HG03159 (cell line): ENCODE data around the gene MAP3K8.
"Not testable (repeated sequence)": the region's sequence is repeated elsewhere in the genome, so short reads cannot be mapped to it uniquely, and the experiment has no call there.

Source experiments
- ATAC-seq: cut with Tn5 transposase; IDR thresholded peaks from one replicate; pipeline ENCODE4 v1.9.1; 2021; ENCODE audit warnings: mild to moderate bottlenecking, moderate library complexity; ENCODE audit not compliant: unreplicated experiment

MAP3K8 gene

DNA sequence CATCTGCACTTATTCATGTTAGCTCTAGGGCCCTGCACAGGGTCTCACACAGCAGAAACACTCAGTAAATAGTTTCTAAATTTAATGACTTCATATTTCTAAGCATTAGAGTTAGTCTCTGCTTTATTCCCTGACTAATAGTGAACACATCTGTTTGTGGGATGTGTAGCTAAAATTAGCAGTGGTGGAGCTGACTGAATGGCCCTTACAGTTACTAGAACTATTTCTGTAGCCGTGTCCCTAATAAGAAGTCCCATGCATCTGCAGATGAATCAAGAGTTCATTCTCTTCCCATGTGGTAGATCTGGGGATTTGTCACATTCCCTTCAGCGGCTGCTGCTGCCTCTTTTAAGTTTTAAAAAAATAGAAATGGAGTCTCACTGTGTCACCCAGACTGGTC is 11.7 kb downstream of the MAP3K8 start:
- ATAC-seq = no peak

DNA sequence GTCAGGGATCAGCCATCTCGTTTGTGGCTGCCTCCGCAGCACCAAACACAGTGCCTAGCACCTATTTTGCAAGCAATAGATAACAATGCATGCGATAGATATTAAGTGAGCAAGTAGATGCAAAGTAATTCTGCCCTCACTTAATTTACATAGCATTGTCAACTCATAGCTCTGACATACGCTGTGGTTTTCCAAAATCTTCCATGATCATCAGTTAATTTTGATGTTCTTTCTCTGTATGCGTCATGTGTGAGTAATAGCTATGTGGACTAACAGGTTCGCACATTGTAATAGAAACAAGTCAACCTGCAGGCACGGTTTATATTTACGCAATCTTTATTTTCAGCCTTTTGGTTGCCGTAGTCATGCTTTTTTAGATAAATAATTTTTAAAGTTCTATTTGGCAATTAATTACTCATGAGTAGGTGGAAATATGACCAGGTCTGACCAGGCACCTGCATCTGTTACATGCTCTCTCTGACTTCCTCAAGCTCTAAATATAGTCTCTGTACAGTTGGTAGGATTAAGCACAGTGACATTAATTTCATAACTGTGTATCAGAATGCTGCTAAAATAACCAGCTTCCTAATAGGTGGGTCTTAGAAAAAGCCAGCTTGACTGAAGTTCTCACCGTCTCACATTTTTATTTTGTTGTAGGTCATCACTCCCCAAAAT is 13.3 kb downstream of the MAP3K8 start:
- ATAC-seq = no peak

DNA sequence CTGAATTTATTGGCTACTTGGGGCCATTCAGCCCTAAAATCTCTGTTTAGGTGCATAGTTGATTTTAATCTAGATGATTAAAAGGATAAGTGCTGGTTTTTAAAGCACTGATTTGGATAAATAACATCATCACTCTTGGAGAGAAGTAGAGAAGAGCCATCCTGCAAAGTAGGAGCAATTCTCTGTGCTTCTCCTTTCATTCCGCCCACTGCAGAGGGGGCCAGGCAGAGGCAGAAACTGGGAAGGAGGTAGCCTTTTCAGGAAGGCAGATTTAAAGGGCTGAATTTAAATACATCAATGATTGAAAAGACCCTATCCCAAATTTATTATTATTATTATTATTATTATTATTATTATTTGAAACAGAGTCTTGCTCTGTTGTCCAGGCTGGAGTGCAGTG is 14.1 kb downstream of the MAP3K8 start:
- ATAC-seq = no peak

DNA sequence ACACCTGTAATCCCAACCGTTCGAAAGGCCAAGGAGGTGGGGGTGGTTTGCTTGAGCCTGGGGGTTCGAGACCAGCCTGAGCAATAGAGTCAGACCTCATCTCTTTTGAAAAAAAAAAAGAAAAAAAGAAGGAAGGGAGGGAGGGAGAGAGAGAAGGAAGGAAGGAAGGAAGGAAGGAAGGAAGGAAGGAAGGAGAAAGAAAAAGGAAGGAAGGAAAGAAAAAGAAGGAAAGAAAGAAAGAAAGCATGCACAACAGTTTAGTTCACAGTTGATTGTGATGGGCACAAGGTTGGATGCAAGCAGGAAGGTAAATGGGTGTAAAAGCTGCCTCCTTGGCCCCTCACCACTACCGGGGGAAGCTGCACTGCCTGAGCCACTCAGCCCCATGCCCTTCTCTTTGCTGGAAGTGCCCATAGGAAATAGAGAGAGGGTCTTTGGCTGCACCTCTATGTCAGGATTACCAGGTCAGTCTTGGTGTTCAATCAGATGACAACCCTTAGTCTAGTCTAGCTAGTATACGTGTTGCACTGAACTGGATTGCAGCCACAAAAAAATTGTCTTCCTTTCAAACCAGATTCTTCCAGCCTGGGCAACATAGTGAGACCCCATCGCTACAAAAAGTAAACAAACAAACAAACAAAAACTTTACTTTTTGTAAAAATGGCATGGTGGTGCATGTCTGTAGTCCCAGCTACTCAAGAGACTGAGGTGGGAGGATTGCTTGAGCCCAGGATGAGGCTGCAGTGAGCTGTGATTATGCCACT is 20.0 kb downstream of the MAP3K8 start:
- no peak for ATAC-seq

DNA sequence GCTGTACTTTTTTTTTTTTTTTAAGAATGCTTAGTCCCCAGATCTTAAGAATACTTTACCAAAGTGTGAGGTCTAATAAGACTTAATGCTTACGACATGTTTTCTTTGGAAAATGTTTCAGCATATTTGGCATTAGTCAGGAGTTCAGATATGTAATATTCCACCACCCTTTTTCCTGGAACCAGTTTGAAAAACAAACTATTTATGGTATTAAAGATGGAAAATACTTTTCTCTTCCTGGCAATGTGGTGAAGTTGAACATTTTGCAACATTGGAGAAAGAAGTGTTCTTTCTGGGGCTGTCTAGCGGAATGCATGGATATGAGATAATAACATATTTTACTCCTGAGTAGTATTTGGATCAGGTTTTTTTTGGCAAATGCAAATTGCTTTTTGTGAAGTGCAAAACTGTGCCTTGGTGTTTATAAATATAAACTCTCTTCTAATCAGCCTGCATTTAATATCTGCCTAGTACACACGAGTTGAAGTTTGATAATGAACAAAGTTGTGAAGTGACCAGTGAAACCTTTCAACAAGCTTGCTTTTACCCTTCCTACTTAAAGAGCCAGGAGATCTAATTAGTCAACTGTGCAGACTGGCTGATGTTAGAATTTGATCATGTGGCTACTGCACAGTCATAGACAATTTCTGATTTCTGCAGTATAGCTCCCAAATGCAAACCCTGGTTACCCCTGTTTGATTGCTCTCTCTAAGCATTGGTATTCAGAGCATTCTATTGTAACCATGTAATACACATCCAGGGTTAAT is 20.9 kb downstream of the MAP3K8 start:
- ATAC-seq = no peak

DNA sequence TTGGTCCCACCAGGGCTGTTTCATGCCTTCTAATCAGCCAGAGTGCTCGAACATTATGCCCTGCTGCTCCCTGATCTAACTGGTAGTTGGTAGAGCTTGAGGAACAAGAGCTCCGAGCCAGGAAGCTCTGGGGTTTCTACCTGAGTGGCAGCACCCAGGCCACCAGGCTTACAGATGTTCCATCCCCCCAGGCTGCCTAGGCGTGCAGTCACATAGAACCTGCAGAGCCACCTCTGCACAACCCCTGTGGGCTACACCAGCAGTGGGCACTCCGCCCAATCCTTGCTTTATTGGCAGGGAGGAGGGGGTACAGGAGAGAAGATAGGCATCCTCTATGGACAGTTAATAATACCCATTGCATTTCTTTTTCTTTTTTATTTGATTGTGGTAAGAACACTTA is 21.8 kb downstream of the MAP3K8 start:
- ATAC-seq = no peak

DNA sequence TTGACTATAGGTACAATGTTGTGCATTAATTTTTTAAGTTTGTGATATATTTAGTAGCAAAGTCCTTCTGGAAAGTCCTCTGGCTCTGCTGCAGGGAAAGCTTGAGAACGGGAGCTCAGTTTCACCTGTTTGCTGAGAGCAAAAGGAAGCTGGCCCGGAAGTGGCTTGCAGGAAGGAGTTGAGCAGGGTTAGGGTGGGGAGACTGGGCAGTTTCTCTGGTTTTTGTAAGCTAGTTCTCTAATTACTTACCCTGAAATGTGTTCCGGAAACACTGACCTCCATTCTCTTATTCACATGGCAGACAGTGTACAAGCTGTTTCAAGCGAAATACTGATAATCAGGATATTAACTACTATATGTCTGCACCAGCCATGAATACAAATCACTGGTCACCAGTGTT is 22.3 kb downstream of the MAP3K8 start:
- ATAC-seq = peak; percentile 79

DNA sequence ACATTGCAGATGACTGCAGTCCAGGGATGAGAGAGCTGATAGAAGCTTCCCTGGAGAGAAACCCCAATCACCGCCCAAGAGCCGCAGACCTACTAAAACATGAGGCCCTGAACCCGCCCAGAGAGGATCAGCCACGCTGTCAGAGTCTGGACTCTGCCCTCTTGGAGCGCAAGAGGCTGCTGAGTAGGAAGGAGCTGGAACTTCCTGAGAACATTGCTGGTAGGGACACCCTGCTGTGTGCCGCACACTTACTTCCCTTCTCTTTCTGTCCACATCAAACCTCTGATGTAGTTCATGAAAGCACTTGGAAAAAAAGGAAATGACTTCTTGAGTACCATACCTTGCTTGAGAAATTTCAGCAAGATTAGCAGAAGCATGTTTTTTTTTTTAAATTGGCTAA is 25.3 kb downstream of the MAP3K8 start:
- no peak for ATAC-seq

DNA sequence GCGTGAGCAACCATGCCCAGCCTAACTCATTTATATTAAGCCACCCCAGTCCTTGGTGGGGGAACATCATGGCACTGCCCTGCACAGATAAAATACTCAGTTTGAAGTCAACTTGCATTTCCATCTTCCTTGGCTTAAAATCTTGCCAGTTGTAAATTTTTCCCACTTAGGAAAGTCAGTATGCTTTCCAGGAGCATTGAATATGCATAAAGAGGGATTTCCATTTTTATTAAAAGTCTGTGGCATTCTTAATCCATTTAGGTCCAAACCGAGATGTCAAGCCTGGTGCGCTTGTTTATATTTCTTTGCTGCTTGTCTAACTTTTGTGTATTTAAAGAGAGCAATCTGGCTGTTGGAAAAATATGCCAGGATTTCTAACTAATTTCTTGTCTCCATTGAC is 26.1 kb downstream of the MAP3K8 start:
- no peak for ATAC-seq

DNA sequence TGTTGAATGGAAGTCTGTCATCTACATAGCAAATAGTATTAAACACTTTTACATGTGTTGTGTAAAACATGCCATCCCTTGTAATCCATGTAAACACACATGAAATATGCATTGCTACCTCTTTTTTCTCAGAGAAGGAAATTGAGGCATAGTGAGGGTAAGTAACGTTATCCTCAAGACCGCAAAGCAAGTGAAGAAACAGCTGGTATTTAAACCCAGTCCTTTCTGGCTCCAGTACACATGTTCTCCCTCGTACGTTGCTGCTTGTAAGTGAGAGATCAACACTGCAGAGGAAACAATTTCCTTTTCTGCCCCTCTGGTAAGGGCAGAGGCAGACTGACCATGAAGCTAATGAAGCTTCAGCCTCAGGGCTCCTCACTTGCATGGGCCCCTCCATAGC is 28.5 kb downstream of the MAP3K8 start:
- ATAC-seq = no peak

DNA sequence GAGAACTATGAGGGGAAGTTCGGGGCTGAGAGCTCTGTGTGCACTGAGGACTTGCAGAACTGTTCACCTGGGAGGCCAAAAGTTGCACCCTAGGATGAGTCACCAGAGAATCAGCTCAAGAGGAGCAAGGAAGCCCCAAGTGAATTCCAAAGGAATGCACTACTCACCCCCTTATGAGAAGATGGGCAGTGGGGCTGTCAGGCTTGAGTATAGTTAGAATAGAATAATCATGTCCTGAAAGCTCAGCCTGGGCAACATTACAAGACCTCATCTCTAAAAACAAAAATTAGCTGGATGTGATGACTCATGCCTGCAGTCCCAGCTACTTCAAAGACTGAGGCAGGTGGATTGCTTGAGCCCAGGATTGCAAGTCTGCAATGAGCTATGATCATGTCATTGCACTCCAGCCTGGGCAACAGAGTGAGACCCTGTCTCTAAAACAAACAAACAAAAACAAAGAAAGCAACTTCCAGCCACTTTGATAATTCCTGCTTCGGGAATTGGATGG is 30.0 kb downstream of the MAP3K8 start:
- no peak for ATAC-seq

DNA sequence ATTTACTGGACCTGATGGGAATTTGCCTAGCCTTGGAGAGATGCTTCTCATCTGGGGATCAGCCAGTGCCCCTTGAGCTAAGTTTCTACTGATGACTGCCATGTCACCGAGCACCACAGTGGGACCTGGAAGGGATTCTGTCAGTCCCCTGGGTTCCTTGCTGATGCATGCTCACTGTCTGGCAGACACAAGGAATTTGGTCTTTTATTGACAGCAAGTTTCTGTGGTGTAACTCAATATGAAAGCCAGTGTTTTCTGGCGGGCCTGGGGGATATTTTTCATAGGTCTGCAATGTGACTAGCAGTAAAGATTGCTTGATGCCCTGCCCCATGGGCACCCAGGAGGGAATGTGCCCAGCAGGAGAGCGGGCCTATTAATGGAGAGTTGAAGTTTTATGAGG is 30.7 kb downstream of the MAP3K8 start:
- no peak for ATAC-seq

DNA sequence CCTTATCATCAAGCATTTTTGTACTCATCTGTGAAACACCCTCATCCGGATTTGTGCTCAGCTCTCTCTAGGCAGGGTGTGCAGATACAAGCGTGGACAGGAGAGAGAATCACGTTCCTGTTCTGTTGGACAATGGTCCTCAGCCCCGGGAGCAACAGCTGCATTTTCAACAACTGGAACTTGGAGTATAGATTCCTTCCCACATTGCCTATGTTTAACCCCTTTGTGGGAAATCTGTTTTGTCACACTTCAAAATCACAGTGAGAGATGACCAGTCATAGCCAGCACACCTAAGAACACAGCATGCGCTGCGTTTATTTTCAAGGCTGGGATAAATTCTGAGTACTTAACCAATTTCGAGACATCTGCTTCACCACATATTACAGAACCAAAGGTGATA is 32.5 kb downstream of the MAP3K8 start:
- ATAC-seq = no peak

DNA sequence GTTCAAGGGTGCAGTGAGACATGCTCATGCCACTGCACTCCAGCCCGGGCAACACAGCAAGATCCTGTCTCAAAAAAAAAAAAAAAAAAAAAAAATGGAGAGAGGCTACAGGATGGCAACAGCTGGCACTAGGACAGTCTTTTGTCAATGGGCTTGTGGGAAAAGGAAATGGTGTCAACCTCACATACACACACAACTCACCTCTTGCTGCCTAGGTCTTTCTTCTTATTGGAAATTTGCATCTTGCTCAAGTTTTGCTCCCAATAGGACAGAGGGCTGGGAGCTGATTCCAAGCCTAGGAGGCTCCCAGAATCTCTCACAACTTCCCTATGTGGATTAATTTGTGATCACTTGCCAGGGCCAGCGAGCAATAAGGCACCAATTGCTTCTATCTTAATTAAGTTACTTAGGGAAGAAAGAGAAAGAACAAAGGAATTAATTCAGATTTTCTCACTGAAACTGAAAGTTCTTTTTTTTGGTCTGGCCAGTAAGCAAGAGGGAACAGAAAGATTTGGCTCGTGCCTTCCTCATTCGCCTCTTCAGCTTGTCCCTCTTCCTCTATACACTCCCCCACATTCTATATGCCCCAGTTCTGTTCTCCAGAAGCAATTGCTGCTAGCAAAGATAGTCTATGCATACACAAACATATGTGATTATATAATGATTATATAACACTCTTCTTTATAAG is 33.8 kb downstream of the MAP3K8 start:
- peak; percentile 63 for ATAC-seq

DNA sequence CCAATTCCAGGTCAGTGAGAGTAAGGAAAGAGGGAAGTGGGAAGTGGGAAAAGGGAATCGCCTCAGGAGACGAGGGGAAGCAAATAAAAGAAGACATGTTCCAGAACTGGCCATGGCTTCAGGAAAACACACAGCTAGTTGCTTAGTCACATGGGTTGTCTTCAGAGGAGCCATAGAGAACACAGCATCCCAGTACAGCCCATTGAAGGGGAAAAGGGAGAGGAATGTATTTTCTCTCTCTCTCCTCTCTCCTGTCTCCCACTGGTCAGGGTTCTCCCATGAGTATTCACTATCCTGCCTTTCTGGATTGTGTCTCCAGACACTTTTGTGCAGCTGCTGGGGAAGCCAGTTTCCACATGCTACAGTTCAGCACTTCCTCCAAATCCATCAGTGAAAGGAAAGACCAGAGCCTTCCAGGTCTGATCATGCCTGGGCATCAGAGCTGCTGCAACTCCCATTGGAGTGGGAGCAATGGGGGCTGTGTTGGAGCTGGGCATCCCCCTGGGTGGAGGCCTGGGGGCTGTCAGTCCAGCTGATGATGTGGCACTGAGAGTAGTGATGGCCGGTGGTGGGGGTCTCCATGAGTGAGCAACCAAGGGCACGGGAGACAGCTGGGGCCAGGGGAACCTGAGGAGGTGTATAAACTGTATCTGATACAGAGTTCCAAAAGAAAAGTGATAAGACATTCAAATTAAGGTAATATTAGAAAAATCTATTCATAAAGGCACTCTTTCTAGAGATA is 38.6 kb downstream of the MAP3K8 start:
- no peak for ATAC-seq

DNA sequence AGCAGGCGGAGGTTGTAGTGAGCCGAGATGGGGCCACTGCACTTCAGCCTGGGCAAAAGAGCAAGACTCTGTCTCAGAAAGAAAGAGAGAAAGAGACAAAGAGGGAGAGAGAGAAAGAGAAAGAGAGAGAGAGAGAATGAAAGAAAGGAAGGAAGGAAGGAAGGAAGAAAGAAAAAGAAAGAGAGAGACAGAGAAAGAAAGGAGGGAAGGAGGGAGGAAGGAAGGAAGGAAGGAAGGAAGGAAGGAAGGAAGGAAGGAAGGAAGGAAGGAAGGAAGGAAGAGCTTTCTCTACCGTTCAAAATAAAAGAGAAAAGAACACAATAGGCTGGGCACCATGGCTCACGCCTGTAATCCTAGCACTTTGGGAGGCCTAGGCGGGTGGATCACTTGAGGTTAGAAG is 41.5 kb downstream of the MAP3K8 start:
- ATAC-seq = not testable (repeated sequence)

DNA sequence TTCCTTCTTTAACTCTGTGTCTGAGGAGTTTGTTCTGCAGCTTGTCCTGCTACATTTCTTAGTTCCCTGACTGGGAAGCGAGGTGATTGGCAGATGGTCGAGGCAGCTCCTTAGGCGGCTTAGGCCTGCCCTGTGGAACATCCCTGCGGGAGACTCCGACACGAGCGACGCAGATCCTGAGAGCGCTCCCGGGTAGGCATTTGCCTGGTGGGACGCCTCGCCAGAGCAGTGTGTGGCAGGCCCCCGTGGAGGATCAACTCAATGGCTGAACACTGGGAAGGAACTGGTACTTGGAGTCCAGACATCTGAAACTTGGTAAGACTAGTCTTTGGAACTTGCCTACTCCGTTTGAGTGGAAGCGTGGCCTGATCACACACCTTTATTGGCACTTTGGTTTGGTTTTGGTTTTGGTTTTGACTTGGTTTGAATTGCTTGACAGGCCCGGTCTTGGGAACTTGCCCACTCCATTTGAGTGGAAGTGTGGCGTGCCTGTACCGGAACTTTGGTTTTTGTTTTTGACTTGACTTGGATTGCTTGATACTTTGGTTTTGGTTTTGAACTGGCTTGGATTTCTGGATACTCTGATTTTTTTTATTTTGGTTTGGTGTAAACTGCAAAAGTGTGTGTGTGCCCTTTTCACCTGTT is 42.6 kb downstream of the MAP3K8 start:
- no peak for ATAC-seq

DNA sequence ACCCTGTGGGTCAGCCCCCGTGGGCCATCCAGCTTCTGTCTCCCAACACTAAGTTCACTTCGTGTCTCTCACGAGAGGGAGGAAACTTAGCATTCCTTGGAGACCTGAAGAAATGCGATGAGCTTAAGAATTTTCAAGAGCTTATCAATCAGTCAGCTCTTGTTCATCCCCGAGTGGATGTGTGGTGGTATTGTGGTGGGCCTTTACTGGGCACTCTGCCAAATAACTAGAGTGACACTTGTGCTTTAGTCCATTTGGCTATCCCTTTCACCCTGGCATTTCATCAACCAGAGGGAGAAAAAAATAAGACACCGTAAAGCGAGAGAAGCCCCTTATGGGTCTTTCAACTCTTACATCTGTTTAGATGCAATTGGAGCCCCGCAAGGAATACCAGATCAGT is 45.5 kb downstream of the MAP3K8 start:
- ATAC-seq = not testable (repeated sequence)

DNA sequence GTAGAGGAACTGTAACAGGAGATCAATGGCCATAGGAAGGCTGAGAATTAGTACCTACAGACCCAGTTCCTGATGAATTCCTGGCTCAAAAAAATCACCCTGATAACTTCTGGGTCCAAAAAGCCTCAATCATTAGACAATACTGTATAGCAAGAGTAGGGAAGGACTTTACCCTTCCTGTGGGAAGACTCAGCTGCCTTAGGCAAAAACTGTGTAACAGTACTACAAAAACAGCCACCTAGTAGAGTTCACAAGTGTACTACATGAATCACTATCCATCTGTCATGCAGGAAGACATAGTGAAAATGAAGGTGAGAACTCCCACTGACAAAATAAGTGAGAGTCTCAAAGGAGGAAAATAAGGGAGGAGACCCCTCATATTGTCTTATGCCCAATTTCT is 47.6 kb downstream of the MAP3K8 start:
- no peak for ATAC-seq

DNA sequence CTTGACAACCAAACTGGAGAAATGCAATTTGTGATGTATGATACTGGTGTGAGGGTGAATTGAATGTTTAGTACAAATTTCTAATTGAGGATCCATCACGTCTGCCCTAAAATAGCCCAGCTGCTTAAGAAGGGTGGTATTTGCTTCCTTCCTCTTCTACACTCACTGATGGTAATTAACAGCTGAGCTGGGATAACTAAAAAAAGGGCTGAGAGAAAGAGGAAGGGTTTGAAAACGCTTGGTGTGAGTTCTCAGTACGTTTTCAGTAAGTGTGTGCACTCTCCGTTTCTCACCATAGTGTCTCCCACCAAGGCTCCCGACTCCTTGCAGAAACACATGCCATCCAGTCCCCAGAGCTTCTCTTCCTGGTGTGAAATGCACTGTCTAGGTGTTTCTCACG is 54.3 kb downstream of the MAP3K8 start:
- ATAC-seq = no peak
